HT-29 (cell line): ENCODE measurements around the gene MYO1E. TPM values are rescaled to one million over a fixed set of nuclear protein-coding genes. Genes with fewer than 3 reads are reported as not detected.

ENCODE experiments used
- DNase-seq: peaks from one replicate; pipeline ENCODE4 v3.0.0-alpha.2; 2015; ENCODE audit warnings: low spot score
- total RNA-seq: library from RNA; depleted of rRNA; stranded (reverse); fragments of >200 nt; shearing (Covaris generic); gene quantifications from 2 replicates; pipeline ENCODE4 v1.2.3, GENCODE V29; 2014

The MYO1E gene
- total RNA-seq, 1 experiment from 2014 or later = 77.4 TPM

- no peak for DNase-seq
Observed at GRCh38 chr15:59321000-59321689, 51.5 kb downstream of the MYO1E start.

GRCh38 chr15:59317211-59317610, 55.5 kb downstream of the MYO1E start:
- DNase-seq = no peak

- DNase-seq = peak; percentile 54
Observed at GRCh38 chr15:59315914-59316451, 56.7 kb downstream of the MYO1E start.

GRCh38 chr15:59313641-59314332, 58.9 kb downstream of the MYO1E start:
- DNase-seq = peak; percentile 92

- DNase-seq = no peak
Observed at GRCh38 chr15:59312205-59312604, 60.5 kb downstream of the MYO1E start.

- DNase-seq = no peak
Observed at GRCh38 chr15:59311195-59311594, 61.5 kb downstream of the MYO1E start.

GRCh38 chr15:59309405-59309804, 63.3 kb downstream of the MYO1E start:
- peak; percentile 51 for DNase-seq

GRCh38 chr15:59307165-59307537, 65.5 kb downstream of the MYO1E start:
- no peak for DNase-seq

- DNase-seq = no peak
Observed at GRCh38 chr15:59306520-59307164, 66.0 kb downstream of the MYO1E start.

- no peak for DNase-seq
Observed at GRCh38 chr15:59304807-59305206, 67.9 kb downstream of the MYO1E start.

GRCh38 chr15:59304034-59304795, 68.5 kb downstream of the MYO1E start:
- no peak for DNase-seq

GRCh38 chr15:59303633-59304032, 69.0 kb downstream of the MYO1E start:
- no peak for DNase-seq

GRCh38 chr15:59303136-59303535, 69.5 kb downstream of the MYO1E start:
- no peak for DNase-seq

- no peak for DNase-seq
Observed at GRCh38 chr15:59301527-59301926, 71.1 kb downstream of the MYO1E start.

GRCh38 chr15:59300618-59301139, 72.0 kb downstream of the MYO1E start:
- no peak for DNase-seq

GRCh38 chr15:59299929-59300617, 72.6 kb downstream of the MYO1E start:
- peak; percentile 96 for DNase-seq

GRCh38 chr15:59298854-59299250, 73.8 kb downstream of the MYO1E start:
- DNase-seq = no peak

- peak; percentile 69 for DNase-seq
Observed at GRCh38 chr15:59298225-59298853, 74.3 kb downstream of the MYO1E start.

- no peak for DNase-seq
Observed at GRCh38 chr15:59296181-59296617, 76.5 kb downstream of the MYO1E start.

GRCh38 chr15:59295261-59296001, 77.2 kb downstream of the MYO1E start:
- DNase-seq = peak; percentile 50
